Chondrocyte (in vitro differentiated cells): ENCODE measurements around the gene DAAM2. TPM values are rescaled to one million over a fixed set of nuclear protein-coding genes. Genes with fewer than 3 reads are reported as not detected.

Experiments used
- DNase-seq: peaks from one replicate; pipeline ENCODE4 v3.0.0; 2021; ENCODE audit warnings: mixed read lengths, low spot score
- H3K27ac Mint-ChIP-seq: one replicate; pipeline ENCODE4 v1.8.0; 2021; ENCODE audit warnings: mild to moderate bottlenecking, moderate library complexity, mixed read lengths; ENCODE audit not compliant: unreplicated experiment
- H3K27me3 Mint-ChIP-seq: 2 replicates; pipeline ENCODE4 v1.8.0; 2021; ENCODE audit warnings: low read depth, mixed read lengths
- H3K36me3 Mint-ChIP-seq: 2 replicates; pipeline ENCODE4 v1.8.0; 2021; ENCODE audit warnings: low read depth, mixed read lengths
- H3K4me1 Mint-ChIP-seq: 2 replicates; pipeline ENCODE4 v1.8.0; 2021; ENCODE audit warnings: low read depth, mild to moderate bottlenecking, mixed read lengths
- H3K4me3 Mint-ChIP-seq: one replicate; pipeline ENCODE4 v1.8.0; 2021; ENCODE audit warnings: mild to moderate bottlenecking, moderate library complexity, mixed read lengths; ENCODE audit not compliant: unreplicated experiment
- H3K9me3 Mint-ChIP-seq: 2 replicates; pipeline ENCODE4 v1.8.0; 2021; ENCODE audit warnings: low read depth, mixed read lengths
- long read RNA-seq: library from polyadenylated mRNA; stranded (forward); transcript quantifications from one replicate; pipeline ENCODE4 v2.0.0, GENCODE V29; 2021
- total RNA-seq: library from RNA; stranded (reverse); gene quantifications from 3 replicates; pipeline ENCODE4 v1.2.1, GENCODE V29; 2021
- TF ChIP-seq, protein P1 (sequence below): fragments of 200-600 bp; sonication (generic); IDR thresholded peaks from 2 replicates; pipeline ENCODE4 v1.5.0; 2021; ENCODE audit warnings: antibody characterized with exemption, mild to moderate bottlenecking, moderate library complexity

The DAAM2 gene
- 137 to 142 TPM (median 142 TPM) in 3 replicates for total RNA-seq
- long read RNA-seq, full-length matches to known transcripts: 14 of 51 reads
- long read RNA-seq, partial matches to known transcripts: 11 of 51 reads
- long read RNA-seq, other reads (novel, unspliced or antisense): 26 of 51 reads

DNA sequence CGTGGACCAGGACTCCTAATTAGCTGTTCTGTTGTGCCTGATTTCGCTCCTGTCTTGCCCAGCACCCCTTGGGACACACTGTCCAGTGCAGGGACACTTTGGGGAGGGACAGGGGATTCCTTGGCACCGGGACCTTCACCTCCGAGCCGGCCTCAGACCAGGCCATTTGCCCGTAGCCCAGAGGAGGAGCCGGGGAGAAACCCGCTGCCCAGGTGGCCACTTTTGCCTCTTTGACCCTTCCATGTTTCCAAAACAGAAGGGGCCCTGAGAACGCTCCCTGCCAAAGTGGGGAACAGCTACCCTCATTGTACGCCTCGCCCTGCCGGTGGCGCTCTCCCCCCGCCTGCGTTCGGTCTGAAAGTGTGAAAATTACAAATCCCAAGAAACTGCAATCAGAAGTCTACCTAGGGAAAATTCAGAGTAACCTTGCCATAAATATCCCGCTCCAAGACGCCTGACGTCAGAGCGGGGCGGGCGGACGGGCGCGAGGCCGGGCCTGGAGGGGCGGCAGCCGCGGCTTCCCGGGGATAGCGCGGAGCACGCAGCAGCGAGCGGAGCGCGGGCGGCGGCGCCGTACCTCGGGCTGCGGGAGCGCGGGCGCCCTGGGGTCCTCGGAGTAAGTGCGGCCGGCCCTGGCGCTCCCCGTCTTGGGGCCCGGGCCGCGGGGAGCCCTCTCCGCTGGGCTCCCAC is at the start of gene DAAM2:
Gene DAAM2 (plus strand): TSS at position 527 of the 690 bp plus-strand sequence. CDS start 63,927 bp downstream, outside the sequence.
- H3K27ac Mint-ChIP-seq: peak within 1 kb of the TSS; percentile 95
- no peak for DNase-seq

DNA sequence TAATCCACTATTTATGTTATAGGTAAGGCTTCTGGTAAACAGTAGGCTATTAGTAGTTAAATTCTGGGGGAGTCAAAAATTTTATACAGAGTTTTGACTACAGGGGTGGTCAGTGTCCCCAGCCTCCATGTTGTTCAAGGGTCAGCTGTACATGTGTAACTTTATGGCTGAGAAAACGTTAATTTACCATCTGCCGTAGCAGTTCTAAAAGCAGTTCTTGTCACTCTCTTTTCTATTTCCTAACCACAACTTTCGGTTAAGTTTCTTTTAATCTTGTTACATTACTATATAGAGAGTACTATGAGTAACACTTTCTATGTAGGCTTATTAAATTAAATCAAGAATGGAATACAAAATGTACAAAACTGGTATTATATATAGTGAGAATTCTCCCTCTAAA is 45.4 kb upstream of the DAAM2 start:
- Mint-ChIP-seq H3K4me1 (peaks cover 7% of the 10 kb centered on the region), H3K4me3 (no peak overlapping the region), H3K27ac (no peak overlapping the region), H3K9me3 (peaks cover 3% of the 10 kb centered on the region), H3K27me3 (no peaks in the 10 kb centered on the region), H3K36me3 (no peaks in the 10 kb centered on the region)
- TF ChIP-seq, protein P1, sequence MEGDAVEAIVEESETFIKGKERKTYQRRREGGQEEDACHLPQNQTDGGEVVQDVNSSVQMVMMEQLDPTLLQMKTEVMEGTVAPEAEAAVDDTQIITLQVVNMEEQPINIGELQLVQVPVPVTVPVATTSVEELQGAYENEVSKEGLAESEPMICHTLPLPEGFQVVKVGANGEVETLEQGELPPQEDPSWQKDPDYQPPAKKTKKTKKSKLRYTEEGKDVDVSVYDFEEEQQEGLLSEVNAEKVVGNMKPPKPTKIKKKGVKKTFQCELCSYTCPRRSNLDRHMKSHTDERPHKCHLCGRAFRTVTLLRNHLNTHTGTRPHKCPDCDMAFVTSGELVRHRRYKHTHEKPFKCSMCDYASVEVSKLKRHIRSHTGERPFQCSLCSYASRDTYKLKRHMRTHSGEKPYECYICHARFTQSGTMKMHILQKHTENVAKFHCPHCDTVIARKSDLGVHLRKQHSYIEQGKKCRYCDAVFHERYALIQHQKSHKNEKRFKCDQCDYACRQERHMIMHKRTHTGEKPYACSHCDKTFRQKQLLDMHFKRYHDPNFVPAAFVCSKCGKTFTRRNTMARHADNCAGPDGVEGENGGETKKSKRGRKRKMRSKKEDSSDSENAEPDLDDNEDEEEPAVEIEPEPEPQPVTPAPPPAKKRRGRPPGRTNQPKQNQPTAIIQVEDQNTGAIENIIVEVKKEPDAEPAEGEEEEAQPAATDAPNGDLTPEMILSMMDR: no peak
- DNase-seq: no peak

More for the DNA sequence above, at the start of gene DAAM2:
- H3K4me1 Mint-ChIP-seq: peaks cover 59% of the 10 kb centered on the region
- H3K27me3 Mint-ChIP-seq: no peaks in the 10 kb centered on the region
- no peaks in the 10 kb centered on the region for H3K9me3 Mint-ChIP-seq
- H3K36me3 Mint-ChIP-seq: peaks cover 13% of the 10 kb centered on the region
- peak within 1 kb of the TSS; percentile 98 for H3K4me3 Mint-ChIP-seq
- TF ChIP-seq, protein P1: peak; percentile 56

DNA sequence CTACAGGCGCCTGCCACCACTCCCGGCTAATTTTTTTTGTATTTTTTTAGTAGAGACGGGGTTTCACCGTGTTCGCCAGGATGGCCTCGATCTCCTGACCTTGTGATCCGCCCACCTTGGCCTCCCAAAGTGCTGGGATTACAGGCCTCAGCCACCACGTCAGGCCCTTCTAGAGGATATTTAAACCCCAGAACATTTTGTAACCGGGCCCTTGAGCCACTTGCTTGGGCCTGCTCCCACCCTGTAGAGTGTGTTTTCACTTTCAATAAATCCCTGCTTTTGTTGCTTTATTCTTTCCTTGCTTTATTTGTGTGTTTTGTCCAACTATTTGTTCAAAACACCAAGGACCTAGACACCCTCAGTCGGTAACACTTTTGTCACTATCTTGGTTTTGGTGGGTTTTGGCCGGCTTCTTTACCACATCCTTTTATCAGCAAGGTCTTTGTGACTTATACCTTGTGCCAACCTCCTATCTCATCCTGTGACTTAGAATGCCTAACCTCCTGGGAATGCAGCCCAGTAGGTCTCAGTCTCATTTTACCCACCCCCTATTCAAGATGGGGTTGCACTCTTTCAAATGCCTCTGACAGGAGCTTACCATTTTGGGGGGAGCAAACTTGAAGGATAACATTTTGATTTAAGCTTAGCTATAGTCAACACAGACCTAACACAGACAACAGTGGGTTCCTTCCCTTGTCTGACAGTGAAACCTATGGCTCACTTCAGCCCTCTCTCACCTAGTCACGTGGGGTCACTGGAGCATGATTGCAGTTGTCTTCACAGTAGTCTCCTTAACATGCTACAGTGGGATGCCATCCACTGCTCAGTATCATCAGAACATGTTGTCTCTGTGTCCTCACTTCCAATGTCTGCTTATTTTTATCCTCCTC is 39.1 kb upstream of the DAAM2 start:
- no peaks in the 10 kb centered on the region for H3K27me3 Mint-ChIP-seq
- TF ChIP-seq, protein P1: no peak
- H3K9me3 Mint-ChIP-seq: no peaks in the 10 kb centered on the region
- DNase-seq: no peak
- H3K4me1 Mint-ChIP-seq: no peaks in the 10 kb centered on the region
- H3K36me3 Mint-ChIP-seq: no peaks in the 10 kb centered on the region
- no peak overlapping the region for H3K4me3 Mint-ChIP-seq
- H3K27ac Mint-ChIP-seq: no peak overlapping the region

DNA sequence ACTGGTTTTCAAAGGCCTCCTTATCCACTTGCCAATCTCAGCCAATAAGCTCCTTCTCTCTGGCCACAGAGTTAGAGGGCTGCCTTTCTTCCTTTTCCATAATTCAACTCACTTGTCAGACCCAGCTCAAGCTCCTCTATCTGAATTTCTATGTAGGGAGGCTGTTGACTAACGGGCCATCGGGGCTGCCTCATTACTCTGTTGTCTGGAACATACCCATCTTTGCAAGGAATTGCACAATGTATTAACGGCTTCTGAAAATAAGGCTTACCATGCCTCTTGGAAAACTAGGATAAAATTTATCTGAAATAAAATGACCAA is 38.5 kb upstream of the DAAM2 start:
- DNase-seq: no peak

More for the DNA sequence above, 38.5 kb upstream of the DAAM2 start:
- no peaks in the 10 kb centered on the region for H3K36me3 Mint-ChIP-seq
- H3K4me1 Mint-ChIP-seq: no peaks in the 10 kb centered on the region
- H3K27ac Mint-ChIP-seq: no peak overlapping the region
- H3K4me3 Mint-ChIP-seq: no peak overlapping the region
- TF ChIP-seq, protein P1: no peak
- no peaks in the 10 kb centered on the region for H3K9me3 Mint-ChIP-seq
- H3K27me3 Mint-ChIP-seq: no peaks in the 10 kb centered on the region
